SK-N-MC (cell line): Measurements from ENCODE around the gene CLCN7.

Experiments used
- EZH2 ChIP-seq: fragments of 200-600 bp; sonication (generic); IDR thresholded peaks from one replicate; pipeline ENCODE4 v1.6.1; 2017; ENCODE audit warnings: antibody characterized with exemption
- POLR2AphosphoS5 ChIP-seq: IDR thresholded peaks from 2 replicates; pipeline ENCODE4 v1.6.1; 2012; ENCODE audit warnings: mild to moderate bottlenecking, low read depth, low read length, borderline replicate concordance

DNA sequence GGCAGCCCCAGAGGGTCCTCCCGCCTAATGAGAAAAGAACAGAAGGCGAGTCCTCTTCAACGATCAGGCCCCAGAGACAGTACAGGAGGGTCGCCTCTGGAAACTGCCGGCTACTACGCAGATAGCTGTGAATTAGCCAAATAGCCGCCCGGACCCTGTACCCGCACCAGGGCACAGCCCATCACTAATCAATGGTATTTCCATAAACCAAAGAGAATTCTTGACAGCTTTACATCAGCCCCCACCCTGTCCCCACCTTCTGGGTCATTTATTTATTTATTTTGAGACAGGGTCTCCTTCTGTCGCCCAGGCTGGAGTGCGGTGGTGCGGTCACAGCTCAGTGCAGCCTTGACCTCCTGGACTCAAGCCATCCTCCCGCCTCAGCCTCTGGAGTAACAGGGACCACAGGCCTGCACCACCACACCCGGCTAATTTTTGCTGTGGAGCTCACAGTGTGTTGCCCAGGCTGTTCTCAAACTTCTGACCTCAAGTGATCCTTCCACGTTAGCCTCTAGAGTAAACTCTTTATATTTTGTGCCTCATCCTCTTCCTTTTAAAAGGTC lies 805 bp upstream of the CLCN7 start:
- TF ChIP-seq EZH2 (no peak), POLR2AphosphoS5 (no peak)
